HG03378 (cell line): Measurements from ENCODE around the gene PSME1.
A peak's percentile ranks its signal among the peaks of the same experiment; 100 is the strongest.

ENCODE experiments used
- ATAC-seq: cut with Tn5 transposase; IDR thresholded peaks from one replicate; pipeline ENCODE4 v1.9.1; 2021; ENCODE audit warnings: mild to moderate bottlenecking, moderate library complexity; ENCODE audit not compliant: unreplicated experiment

Gene PSME1

DNA sequence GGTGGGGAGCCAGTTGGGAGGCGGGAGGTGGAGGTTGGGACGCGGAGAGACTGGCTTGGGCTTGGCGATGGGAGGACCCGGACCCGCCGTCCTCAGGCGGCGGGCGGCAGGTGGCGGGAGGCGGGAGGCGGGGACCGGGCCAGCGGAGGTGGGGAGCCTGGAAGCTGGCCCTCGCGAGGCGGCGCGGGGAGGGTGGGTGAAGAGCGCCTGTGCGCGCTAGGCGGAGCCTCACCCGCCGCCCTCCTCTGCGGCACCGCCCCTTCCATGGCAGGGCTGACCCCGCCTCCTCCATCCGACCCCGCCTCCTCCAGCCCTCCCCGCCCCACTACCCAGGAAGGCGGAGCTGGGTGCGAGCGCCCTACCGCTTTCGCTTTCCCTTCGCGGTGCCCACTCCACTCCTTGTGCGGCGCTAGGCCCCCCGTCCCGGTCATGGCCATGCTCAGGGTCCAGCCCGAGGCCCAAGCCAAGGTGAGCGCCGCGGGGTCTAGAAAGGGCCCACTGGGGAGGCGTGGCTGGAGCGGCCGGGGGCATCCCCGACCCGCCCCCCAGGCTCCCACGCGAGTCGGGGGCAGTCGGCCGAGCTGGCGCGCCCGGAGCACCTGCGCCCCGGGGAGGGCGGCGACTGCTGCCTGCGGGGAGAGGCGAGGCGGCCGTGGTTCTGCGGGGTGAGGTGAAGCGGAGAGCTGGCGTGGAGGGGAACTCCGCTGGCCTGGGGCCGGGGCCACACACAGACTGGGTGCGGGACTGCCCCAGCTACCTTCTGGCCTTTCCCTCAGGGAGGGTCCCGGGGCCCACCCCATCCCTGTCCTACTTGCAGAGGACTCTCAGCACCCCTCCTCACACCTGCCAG, at the start of gene PSME1:
Gene PSME1, plus strand, starts transcription at position 361 of the 850 bp plus-strand sequence. Its CDS starts 69 bp downstream, at position 430.
- peak; percentile 57 for ATAC-seq

DNA sequence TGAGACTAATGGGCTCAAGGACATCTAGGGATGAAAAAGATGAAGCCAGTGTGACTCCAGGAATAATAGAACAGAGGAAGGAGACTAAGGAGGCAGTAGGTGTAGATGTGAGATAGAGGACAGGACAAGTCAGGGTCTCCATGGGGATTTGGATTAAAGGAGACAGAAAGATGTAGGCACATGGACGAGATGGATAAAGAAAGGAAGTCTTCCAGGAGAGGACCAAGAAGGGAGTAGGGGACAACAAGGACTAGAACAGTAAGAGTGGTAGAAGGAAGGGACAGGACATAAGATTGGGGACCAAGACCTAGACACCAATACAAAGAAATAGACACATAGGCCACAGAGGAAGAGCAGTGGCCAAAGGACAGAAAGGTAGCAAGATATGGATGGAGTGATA, 49.0 kb upstream of the PSME1 start:
- no peak for ATAC-seq

DNA sequence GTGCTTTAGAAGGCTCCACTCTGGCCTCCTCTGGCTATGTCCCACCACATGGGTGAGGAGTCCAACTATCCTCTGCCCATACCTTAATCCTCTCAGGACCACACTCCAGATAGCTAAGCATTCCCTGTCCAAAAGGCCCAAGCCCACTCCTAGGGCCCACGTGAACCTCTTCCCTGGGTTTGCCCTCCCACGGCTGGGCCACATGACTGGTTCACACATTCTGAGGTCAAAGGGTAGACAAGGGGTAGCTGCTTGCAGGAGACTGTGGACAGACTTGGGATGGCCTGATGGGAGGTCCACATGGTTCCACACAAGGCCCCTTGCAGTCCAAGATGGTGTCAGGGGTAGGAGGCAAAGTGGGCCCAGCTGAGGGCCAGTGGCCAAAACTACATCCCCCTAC, 47.9 kb upstream of the PSME1 start:
- no peak for ATAC-seq

DNA sequence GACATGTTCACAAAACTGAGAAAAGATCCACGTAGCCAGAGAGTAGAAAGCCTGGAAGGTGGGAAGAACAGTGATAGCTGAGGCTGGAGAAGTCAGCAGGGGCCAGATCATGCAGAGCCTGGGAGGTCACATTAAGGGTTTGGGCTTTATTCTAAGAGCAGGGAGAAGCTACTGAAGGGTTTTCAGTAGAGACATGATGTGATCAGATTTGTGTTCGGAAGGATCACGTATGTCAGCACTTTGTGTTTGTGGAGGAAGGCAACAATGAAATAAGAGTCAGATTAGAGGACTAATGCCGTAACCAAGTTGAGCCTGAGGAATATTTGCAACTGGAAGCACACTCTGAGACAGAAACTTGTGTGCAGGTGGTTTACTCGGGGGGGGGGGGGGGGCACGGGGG, 46.1 kb upstream of the PSME1 start:
- no peak for ATAC-seq

DNA sequence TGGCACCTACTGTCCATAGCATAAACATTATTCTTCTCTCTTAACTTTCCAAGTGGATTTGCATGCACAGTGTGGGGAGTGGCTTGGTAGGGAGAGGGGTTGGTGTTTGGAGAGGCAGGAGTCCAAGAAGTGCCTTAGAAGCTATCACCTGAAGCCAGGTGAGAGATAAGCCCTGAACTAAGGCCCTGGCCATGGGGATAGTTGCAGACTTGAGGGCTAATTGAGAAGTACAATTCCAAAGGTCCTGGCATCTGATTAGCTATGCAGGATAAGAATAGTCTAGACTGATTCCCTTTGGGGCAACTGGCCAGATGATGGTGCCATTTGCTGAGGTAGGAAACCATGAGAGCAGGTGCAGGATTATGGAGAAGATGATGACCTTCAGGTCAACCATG, 43.9 kb upstream of the PSME1 start:
- no peak for ATAC-seq

DNA sequence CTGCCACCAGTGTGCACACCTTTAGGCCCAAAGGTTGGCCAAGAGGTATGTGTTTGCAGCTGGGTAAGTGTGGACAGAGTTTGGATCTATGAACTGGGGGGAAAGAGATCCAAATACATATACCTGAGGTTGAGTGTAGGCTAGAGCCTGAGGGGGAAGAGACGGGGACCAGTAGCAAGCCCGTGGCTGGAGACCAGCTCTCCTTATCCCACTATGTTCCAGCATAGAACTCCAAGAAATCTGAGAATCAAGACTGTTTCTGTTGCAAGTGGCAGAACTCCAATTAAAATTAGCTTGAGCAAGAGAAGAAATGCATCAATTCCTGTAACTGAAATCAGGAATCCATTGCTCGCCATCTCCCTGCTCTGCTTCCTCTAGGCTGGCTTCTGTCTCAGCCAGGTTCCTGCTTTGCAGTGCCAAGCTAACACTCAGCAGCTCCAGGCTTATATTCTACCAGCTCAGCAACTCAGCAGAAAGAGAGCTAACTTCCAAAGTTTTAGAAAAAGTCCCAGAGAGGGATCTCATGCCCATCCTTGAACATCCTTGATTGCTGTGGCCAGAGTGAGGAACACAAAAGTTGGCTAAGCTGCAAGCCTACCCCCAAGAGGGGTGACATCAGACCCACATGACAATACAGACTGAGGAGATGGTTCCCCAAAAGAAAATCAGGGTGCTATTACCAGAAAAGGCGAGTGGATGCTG, 43.3 kb upstream of the PSME1 start:
- ATAC-seq, result no peak

DNA sequence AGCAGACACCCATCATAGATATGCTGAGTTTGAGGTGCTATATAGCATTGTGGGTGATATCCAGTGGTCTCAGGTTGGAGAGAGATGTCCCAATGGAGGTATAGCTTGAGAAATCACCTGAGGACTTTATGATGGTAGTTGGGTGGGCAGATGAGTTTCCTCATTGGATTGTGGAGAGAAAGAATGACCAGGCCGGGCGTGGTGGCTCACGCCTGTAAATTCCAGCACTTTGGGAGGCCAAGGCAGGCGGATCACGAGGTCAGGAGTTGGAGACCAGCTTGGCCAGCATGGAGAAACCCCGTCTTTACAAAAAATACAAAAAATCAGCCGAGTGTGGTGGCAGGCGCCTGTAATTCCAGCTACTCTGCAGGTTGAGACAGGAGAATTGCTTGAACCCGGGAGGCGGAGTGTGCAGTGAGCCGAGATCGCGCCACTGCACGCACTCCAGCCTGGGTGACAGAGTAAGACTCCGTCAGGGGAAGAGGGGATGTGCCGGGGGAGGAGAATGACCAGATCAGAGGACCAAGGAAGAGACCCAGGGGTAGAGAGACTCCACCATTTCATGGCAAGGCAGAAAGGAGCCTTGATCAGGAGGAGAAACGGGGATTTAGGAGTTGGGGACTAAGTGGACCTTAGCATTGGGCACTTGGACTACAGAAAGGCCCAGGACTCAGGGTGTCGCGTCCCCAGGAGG, 42.6 kb upstream of the PSME1 start:
- ATAC-seq, result no peak

DNA sequence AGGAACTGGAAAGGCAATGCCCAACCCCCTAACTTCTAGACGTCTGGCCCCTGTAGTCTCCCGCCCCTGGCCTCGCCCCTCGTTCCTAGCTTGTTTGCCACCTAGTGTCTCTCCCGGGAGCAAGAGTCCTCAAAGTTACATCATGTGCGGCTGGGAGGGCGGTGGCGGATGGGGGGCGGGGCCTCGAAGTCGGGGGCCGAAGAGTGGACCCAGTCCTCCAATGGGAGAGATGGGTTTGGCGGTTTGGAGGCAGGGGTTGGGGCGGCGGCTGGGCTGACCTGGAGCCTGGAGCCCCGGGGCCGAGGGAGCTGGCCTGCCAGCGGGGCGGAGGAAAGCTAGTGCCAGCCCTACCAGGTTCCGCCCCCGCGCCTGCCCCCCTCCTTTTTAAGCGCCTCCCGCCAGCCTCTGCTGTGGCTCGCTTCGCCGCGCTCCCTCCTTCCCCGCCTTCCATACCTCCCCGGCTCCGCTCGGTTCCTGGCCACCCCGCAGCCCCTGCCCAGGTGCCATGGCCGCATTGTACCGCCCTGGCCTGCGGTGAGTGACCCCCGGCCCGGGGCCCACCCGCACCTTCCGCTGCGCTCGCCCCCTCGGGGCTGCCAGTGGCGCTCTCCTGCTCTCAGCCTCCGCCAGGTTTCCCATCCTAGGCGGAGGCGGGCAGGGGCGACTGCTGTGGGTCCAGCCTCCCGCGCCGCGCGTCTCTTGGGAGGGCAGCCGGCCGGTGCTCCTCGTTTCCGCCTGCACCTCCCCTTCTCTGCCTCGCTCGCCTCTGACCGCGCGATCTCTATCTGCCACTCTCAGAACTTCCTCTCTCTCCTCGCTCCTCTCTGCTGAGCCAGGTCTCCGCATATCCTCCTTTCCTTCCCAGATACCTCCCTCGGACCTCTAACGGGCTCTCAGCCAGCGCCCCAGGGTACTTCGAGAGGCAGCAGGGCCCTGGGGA, 41.8 kb upstream of the PSME1 start, which contains the start of gene PCK2:
Gene PCK2, plus strand, starts transcription at position 411 of the 940 bp plus-strand sequence. Its CDS starts 95 bp downstream, at position 506.
- no peak for ATAC-seq

DNA sequence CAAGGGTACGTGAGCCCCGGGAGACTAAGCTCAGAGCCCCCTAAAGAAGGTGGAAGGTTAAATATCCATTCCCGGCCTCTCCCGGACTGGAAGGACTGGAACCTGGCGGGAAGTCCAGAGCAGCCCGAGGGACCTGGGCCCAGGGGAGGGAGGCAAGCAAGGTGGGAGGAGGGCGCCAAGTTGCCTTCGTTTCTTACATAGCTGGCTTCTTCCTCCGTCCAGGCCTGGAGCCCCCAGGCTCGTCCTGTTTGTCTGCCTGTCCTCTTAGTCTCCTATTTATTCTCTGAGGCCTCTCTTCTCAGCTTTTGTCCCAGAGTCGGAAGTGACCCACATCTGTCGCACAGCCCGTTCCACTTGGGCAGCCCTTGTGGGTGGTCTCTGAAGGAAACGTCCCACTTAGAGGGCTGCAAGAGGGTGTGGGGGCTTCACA, 41.1 kb upstream of the PSME1 start:
- no peak for ATAC-seq

DNA sequence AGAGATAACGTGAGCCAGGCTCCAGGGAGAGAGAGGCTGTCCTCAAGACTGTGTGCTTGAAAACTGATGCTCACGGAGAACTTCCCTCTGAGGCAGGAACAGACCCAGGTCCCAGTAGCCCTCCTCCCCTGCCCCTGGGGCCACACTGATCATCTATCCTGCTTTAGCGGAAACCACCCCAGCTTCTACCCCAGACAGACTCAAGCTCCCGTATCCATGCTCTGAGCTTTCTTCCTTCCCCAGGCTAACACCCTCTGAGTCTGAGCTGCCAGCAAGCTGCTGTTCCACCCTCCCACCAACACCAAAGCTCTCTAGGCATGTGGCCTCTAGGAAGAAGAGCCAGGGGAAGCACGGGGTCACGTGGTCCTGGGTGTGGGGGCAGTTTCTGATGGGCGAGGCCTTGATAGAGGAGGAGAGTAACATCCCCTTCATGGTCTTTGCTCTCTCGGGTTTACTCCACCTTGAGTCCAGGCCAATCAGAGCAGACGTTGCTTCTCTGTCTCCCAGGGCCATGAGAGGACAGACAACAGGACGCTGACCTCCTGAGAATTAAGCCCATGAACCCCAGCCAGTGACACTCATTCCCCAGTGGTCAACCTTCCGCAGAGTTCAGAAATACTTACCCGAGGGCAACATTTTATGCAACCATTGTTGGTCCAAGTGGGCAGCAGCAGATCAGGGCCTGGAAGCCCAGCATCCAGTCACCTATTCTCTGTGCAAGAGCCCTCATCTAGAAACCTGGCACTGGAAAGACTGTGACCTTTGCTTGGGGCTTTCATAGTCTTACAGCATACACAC, 40.5 kb upstream of the PSME1 start:
- peak; percentile 75 for ATAC-seq

DNA sequence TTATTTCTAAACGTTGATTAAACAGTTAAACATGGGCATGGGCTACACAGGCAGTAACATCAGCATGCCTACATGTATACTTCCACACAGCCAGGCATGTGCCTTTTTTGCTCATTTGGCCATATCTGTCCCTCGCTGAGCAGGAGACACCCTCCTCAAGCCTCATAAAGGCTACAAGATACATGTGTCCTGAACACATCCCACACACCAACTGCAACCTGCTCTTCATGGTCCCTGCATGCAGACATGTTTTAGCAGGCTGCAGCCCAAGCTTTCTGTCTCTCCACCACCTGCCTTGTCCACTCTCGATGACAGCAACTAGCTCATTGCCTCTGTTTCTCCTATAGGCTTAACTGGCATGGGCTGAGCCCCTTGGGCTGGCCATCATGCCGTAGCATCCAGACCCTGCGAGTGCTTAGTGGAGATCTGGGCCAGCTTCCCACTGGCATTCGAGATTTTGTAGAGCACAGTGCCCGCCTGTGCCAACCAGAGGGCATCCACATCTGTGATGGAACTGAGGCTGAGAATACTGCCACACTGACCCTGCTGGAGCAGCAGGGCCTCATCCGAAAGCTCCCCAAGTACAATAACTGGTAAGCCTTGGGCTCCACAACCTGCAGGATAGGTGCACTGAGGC, 39.3 kb upstream of the PSME1 start:
- no peak for ATAC-seq

DNA sequence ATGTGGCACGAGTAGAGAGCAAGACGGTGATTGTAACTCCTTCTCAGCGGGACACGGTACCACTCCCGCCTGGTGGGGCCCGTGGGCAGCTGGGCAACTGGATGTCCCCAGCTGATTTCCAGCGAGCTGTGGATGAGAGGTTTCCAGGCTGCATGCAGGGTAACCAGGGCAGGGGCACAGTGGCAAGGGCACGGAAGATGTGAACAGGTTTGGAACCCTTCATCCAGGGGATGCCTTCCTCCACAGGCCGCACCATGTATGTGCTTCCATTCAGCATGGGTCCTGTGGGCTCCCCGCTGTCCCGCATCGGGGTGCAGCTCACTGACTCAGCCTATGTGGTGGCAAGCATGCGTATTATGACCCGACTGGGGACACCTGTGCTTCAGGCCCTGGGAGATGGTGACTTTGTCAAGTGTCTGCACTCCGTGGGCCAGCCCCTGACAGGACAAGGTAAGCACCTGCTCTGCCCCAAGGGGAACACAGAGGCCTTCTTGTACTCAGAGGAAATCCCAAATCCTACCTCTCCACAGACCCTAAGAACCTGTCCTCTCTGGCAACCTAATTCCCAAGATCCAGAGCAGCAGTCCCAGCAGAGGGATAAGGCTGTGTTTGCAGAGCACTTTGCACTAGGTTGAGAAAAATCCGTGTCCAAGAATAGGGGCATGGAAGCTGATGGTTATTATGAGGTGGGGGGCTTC, 37.6 kb upstream of the PSME1 start:
- ATAC-seq, result no peak

DNA sequence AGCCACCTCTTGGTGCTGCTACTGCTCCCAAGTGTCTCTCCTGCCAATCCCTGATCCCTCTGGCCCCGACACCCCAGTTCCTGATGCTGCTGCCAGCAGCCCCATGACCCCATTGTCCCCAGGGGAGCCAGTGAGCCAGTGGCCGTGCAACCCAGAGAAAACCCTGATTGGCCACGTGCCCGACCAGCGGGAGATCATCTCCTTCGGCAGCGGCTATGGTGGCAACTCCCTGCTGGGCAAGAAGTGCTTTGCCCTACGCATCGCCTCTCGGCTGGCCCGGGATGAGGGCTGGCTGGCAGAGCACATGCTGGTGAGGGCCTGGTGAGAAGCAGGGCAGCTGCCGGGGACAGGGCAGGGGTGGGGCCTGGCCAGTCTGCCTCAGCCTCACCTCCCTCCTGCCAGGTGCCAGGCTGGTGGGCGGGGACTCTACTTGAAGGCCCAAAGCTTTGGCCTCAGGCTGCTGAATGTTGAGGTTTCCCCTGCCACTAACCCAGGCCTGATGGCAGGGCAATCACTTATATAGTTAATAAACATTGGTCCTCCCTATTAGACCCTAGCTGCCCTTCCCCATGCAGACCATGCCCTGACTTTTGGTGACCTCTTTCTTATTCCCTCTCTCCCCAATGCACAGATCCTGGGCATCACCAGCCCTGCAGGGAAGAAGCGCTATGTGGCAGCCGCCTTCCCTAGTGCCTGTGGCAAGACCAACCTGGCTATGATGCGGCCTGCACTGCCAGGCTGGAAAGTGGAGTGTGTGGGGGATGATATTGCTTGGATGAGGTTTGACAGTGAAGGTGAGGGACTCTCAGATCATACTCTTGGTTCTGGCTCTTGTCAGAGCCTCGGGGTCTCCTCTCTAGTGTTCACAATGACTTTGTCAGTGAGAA, 36.8 kb upstream of the PSME1 start:
- ATAC-seq, result no peak

DNA sequence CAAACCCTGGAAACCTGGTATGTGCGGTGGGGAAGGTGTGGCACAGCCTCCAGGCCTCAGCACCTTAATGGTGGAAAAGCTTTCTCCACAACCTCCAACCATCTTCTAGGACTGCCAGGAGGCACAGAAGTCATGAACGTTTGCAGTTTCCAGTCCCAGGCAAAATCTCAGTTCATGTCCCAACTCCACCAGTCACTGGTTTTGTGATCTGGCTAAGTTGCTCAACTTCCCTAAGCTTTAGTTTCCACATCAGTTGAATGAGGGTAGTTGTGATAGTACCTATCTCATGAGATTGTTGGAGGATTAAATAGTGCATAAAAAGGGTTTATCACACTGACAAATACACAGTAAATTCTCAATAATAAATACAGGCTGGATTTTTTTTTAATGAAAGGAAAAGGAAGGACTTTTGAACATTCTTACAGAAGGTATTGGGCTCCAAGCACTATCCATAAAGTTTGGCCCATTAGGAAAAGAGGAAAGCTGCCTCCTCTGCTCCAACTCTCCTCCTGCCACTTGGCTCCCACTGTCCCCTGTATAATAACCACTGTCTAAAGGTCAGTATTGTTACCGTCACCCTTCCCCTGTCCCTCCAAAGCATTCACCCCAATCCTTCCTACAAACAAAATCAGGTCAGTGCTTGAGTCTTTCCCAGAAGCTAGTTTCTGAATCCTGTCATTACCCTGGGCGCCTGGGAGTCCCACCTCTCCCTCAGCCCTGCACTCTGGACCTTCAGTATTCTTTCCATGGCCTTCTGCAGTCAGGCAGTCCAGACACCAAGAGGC, 35.6 kb upstream of the PSME1 start:
- ATAC-seq, result no peak

DNA sequence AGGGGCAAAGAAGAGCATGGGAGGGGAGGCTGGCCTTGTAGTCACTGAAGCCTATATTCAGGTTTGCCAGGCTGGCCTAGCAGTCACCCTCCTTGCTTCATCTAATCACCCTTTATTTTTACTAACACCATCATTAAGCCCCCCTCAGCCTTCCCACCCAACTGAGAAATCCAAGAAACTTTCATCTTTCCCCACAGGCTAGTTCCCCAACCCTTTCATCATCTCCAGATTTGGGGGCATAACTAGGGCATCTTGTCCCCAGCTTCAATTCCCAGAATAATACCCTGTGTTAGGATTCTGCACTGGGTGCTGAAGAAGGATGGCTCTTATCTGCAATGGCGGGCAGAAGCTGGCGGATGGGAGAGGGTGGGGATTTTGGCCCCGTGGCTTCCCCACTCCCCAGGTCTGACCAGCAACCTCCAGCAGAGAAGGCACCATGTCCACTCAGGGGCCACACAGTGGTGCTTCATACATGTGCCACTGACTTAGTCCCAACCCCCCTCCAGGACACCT, 35.0 kb upstream of the PSME1 start:
- no peak for ATAC-seq

DNA sequence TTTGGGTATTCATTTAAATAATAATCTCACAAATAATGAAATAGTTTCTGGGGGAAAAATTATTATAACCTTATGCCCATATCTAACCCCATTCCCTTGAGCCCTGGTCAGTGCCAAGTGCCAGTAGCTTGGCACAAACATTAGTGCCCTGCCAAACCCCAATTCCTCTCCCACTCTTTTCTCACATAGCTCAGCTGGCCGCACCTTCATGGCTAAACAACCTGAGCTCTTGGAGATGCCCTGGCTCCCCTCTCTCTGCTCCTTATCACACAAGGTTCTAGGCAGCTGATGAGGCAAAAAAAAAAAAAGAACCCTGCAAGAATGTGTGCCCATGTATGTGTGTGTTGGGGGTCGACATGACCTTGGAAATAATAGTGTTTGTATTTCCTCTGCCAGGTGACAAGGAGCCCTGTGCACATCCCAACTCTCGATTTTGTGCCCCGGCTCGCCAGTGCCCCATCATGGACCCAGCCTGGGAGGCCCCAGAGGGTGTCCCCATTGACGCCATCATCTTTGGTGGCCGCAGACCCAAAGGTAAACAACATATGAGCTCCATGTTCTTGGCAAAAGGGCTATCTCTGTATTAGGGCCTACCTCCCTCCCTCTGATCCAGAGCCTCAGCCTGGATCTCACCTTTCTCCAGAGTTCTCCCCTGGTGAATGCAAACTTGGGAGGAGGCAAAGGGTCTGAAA, 33.5 kb upstream of the PSME1 start:
- no peak for ATAC-seq
